ENCODE data around the gene DNAJB7.
"Not testable (repeated sequence)": the region's sequence is repeated elsewhere in the genome, so short reads cannot be mapped to it uniquely, and the experiment has no call there.

The DNAJB7 gene

DNA sequence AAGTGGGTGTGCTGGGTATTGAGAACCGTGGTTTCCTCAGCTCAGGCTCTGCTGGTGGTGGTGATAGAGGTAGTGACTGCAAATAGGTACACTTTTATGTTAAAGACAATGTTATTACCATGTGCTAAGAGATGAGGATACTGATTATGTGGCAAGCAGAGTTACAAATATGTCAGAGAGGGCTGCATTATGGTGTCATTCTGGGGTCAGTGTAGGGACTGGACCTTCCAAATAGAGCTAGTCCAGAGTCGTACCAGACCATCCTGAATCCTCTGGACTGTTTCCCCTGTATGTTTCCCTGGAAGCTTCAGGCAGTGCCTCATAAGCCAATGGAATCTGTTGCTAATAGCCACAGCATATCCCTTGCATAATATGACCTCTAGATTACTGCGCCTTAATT lies at the start of gene DNAJB7:
Gene DNAJB7 (minus strand): TSS at position 101 of the 400 bp plus-strand sequence. CDS start 119 bp downstream, outside the sequence.
- no peak for DNase-seq
- H3K9me3 Mint-ChIP-seq: no peaks in the 10 kb centered on the region
- no peak within 1 kb of the TSS for H3K27ac Mint-ChIP-seq
- H3K36me3 Mint-ChIP-seq: peaks cover 9% of the 10 kb centered on the region
- H3K4me3 Mint-ChIP-seq: no peak within 1 kb of the TSS
- peaks cover 30% of the 10 kb centered on the region for H3K4me1 Mint-ChIP-seq
- H3K27me3 Mint-ChIP-seq: no peaks in the 10 kb centered on the region
- CTCF ChIA-PET: no interaction called here

DNA sequence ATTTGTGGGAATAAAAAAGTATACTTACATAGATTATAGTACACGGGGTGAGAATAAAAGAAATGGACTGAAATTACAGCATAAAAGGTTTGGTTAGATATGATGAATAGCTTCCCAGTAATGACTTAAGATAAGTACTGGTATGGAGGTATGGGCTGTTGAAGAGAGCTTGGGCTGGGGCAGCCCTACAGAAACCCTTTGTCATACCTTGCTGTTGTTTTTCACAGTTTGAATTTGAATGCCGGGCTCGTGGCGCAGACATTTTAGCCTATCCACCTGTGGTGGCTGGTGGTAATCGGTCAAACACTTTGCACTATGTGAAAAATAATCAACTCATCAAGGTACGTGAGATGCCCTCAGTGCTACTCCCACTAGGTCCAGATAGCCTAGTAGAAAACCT lies 47.0 kb upstream of the DNAJB7 start:
- no peaks in the 10 kb centered on the region for H3K27me3 Mint-ChIP-seq
- CTCF ChIA-PET: interaction anchor here (2.1 kb wide), 1 partner anchor 10 kb away, joined by 8 read pairs; no protein-coding TSS in a partner anchor
- no peak overlapping the region for H3K27ac Mint-ChIP-seq
- no peak for DNase-seq
- H3K4me3 Mint-ChIP-seq: no peak overlapping the region
- H3K4me1 Mint-ChIP-seq: no peaks in the 10 kb centered on the region
- no peaks in the 10 kb centered on the region for H3K9me3 Mint-ChIP-seq
- peaks cover 4% of the 10 kb centered on the region for H3K36me3 Mint-ChIP-seq

DNA sequence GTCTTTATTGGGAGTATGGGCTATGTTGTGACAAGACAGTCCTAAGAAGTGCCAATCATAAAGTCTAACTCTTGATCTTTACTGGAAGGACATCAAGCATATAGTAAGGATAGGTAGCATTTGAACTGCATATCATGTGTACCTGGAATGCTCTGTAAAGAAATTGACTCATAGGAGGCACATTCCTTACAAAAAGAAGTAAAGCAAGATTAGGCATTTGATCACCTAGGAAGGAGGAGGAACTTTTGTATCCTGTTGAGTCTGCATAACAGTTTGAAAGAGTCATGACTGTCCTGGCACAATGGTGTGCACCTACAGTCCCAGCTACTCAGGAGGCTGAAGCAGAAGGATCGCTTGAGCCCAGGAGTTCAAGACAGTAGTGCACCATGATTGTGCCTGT lies 42.2 kb upstream of the DNAJB7 start:
- CTCF ChIA-PET: interaction anchor here (1.2 to 1.4 kb wide), 2 partner anchors 10 to 467 kb away, joined by 3 to 6 read pairs; no protein-coding TSS in a partner anchor
- Mint-ChIP-seq H3K36me3 (peaks cover 2% of the 10 kb centered on the region), H3K4me1 (peaks cover 2% of the 10 kb centered on the region), H3K27ac (no peak overlapping the region), H3K9me3 (no peaks in the 10 kb centered on the region), H3K4me3 (no peak overlapping the region), H3K27me3 (no peaks in the 10 kb centered on the region)
- no peak for DNase-seq

- H3K27me3 Mint-ChIP-seq: no peaks in the 10 kb centered on the region
- H3K4me1 Mint-ChIP-seq: peaks cover 8% of the 10 kb centered on the region
- H3K27ac Mint-ChIP-seq: no peak overlapping the region
- H3K4me3 Mint-ChIP-seq: no peak overlapping the region
- no peaks in the 10 kb centered on the region for H3K9me3 Mint-ChIP-seq
- no peaks in the 10 kb centered on the region for H3K36me3 Mint-ChIP-seq
- CTCF ChIA-PET: interaction anchor here (0.6 to 2.9 kb wide), 28 partner anchors 9 to 551 kb away, joined by 3 to 47 read pairs (median 4); partner anchors contain the start of gene XPNPEP3
- DNase-seq: peak; percentile 23
Observed at GRCh38 chr22:40898850-40899357, 37.0 kb upstream of the DNAJB7 start.

DNA sequence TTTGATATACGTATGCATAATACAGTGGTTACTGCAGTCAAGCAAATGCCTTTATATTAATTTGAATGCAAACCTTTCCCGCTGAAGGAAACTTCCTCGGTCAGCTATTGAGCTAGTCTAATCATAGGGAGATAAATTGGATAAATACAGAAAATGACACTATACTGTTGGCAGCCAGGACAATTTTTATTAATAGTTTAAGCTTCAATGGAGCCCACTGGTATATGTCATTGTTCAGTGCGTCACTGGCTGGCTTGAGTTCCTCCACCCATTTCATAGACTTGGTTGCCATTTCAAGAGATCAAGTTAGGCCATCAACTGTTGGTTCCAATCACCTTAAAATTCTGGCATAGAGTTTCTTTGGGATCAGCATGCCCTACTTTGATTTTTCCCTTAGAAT lies 32.5 kb upstream of the DNAJB7 start:
- H3K9me3 Mint-ChIP-seq: no peaks in the 10 kb centered on the region
- H3K4me1 Mint-ChIP-seq: peaks cover 9% of the 10 kb centered on the region
- no peak overlapping the region for H3K27ac Mint-ChIP-seq
- peaks cover under 1% of the 10 kb centered on the region for H3K36me3 Mint-ChIP-seq
- DNase-seq: no peak
- H3K27me3 Mint-ChIP-seq: no peaks in the 10 kb centered on the region
- CTCF ChIA-PET: no interaction called here
- no peak overlapping the region for H3K4me3 Mint-ChIP-seq

- no peaks in the 10 kb centered on the region for H3K9me3 Mint-ChIP-seq
- H3K36me3 Mint-ChIP-seq: peaks cover 17% of the 10 kb centered on the region
- H3K27ac Mint-ChIP-seq: no peak overlapping the region
- H3K4me1 Mint-ChIP-seq: peaks cover 8% of the 10 kb centered on the region
- no peaks in the 10 kb centered on the region for H3K27me3 Mint-ChIP-seq
- CTCF ChIA-PET: no interaction called here
- DNase-seq: no peak
- H3K4me3 Mint-ChIP-seq: no peak overlapping the region
Observed at GRCh38 chr22:40890881-40891280, 29.0 kb upstream of the DNAJB7 start.

- peaks cover 8% of the 10 kb centered on the region for H3K4me1 Mint-ChIP-seq
- H3K36me3 Mint-ChIP-seq: peaks cover 17% of the 10 kb centered on the region
- H3K4me3 Mint-ChIP-seq: no peak overlapping the region
- no peak for DNase-seq
- H3K9me3 Mint-ChIP-seq: no peaks in the 10 kb centered on the region
- H3K27ac Mint-ChIP-seq: peak overlapping the region; percentile 39
- no peaks in the 10 kb centered on the region for H3K27me3 Mint-ChIP-seq
- CTCF ChIA-PET: no interaction called here
Observed at GRCh38 chr22:40889116-40889515, 27.2 kb upstream of the DNAJB7 start.

- Mint-ChIP-seq H3K4me3 (no peak overlapping the region), H3K27ac (no peak overlapping the region), H3K36me3 (peaks cover 2% of the 10 kb centered on the region), H3K27me3 (no peaks in the 10 kb centered on the region), H3K9me3 (no peaks in the 10 kb centered on the region), H3K4me1 (no peaks in the 10 kb centered on the region)
- CTCF ChIA-PET: no interaction called here
- no peak for DNase-seq
Observed at GRCh38 chr22:40878922-40879321, 17.0 kb upstream of the DNAJB7 start.

DNA sequence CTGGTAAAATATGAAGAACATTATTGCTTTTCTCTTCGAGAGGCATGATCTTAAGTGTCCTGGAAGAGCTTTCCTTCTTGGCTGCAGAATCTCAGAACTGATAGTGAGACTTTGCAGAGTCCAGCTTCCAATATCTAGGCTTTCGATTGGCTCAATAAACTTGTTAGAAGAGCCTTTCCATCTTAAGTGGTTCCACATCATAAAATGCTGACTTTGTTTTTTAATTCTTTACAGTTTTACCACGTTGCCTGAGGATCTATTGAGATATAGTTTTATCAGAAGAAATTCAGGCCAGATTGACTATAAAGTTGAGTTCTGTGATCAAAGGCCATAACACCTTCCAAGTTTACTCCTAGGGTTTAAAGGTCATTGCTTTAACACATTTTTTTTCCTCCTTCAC lies 15.6 kb upstream of the DNAJB7 start:
- H3K27me3 Mint-ChIP-seq: no peaks in the 10 kb centered on the region
- no peaks in the 10 kb centered on the region for H3K9me3 Mint-ChIP-seq
- no peak overlapping the region for H3K27ac Mint-ChIP-seq
- CTCF ChIA-PET: interaction anchor here (1.5 kb wide), 1 partner anchor 11 kb away, joined by 4 read pairs; no protein-coding TSS in a partner anchor
- no peak overlapping the region for H3K4me3 Mint-ChIP-seq
- H3K36me3 Mint-ChIP-seq: no peaks in the 10 kb centered on the region
- no peaks in the 10 kb centered on the region for H3K4me1 Mint-ChIP-seq
- no peak for DNase-seq

- Mint-ChIP-seq H3K36me3 (no peaks in the 10 kb centered on the region), H3K4me1 (no peaks in the 10 kb centered on the region), H3K27ac (no peak overlapping the region), H3K9me3 (no peaks in the 10 kb centered on the region), H3K4me3 (no peak overlapping the region), H3K27me3 (no peaks in the 10 kb centered on the region)
- CTCF ChIA-PET: interaction anchor here (1.1 to 1.5 kb wide), 2 partner anchors 10 to 46 kb away, joined by 4 read pairs; no protein-coding TSS in a partner anchor
- no peak for DNase-seq
Observed at GRCh38 chr22:40876907-40877306, 15.0 kb upstream of the DNAJB7 start.

- no peak overlapping the region for H3K27ac Mint-ChIP-seq
- H3K36me3 Mint-ChIP-seq: peaks cover 4% of the 10 kb centered on the region
- no peaks in the 10 kb centered on the region for H3K27me3 Mint-ChIP-seq
Observed at GRCh38 chr22:40875111-40875510, 13.2 kb upstream of the DNAJB7 start.

GRCh38 chr22:40874016-40874415 lies 12.1 kb upstream of the DNAJB7 start:
- Mint-ChIP-seq H3K27me3 (no peaks in the 10 kb centered on the region), H3K4me1 (no peaks in the 10 kb centered on the region), H3K4me3 (no peak overlapping the region), H3K36me3 (peaks cover 4% of the 10 kb centered on the region), H3K9me3 (no peaks in the 10 kb centered on the region), H3K27ac (no peak overlapping the region)
- CTCF ChIA-PET: interaction anchor here (0.7 to 1.2 kb wide), 2 partner anchors 8 to 191 kb away, joined by 4 read pairs; no protein-coding TSS in a partner anchor
- no peak for DNase-seq

More at GRCh38 chr22:40875111-40875510, 13.2 kb upstream of the DNAJB7 start:
- CTCF ChIA-PET: no interaction called here
- no peak for DNase-seq
- Mint-ChIP-seq H3K4me1 (no peaks in the 10 kb centered on the region), H3K4me3 (no peak overlapping the region), H3K9me3 (no peaks in the 10 kb centered on the region)

DNA sequence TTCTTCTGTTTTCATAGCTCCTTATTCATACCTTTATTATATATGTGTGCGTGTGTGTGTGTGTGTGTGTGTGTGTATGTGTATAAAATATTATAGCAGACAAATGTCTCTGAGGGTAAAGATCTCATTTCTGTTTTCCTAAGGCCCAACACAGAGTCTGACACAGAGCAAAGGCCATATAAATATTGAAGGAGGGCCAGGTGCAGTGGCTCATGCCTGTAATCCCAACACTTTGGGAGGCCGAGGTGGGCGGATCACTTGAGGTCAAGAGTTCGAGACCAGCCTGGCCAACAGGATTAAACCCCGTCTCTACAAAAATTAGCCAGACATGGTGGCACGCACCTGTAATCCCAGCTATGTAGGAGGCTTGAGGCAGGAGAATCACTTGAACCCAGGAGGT lies 6.5 kb upstream of the DNAJB7 start:
- not testable (repeated sequence) for H3K4me3 Mint-ChIP-seq, H3K27me3 Mint-ChIP-seq, H3K36me3 Mint-ChIP-seq, H3K9me3 Mint-ChIP-seq, H3K4me1 Mint-ChIP-seq, DNase-seq, H3K27ac Mint-ChIP-seq
- CTCF ChIA-PET: interaction anchor here (0.6 kb wide), 1 partner anchor 12 kb away, joined by 4 read pairs; no protein-coding TSS in a partner anchor

DNA sequence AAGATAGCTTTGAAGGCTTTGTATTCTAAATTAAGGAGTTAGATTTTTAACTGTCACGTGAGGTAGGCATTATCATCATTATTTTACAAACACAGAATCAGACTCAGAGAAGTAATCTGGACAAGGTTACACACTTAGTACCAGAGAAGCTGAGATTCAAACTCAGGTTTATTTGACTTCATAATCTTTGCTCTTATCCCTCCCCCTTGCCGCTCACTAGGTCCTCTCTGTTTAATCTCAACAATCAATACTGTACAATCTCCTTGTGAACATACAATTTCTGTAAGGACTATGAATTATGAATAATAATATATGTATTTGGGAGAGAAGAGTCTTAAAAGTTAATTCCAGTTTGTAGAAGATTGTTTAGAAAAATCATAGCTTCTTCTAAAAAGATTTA lies 5.2 kb upstream of the DNAJB7 start:
- Mint-ChIP-seq H3K36me3 (peaks cover 4% of the 10 kb centered on the region), H3K27ac (no peak overlapping the region), H3K27me3 (no peaks in the 10 kb centered on the region), H3K4me3 (no peak overlapping the region), H3K4me1 (peaks cover 7% of the 10 kb centered on the region), H3K9me3 (no peaks in the 10 kb centered on the region)
- CTCF ChIA-PET: interaction anchor here (0.9 to 1.1 kb wide), 2 partner anchors 10 to 32 kb away, joined by 4 to 8 read pairs; no protein-coding TSS in a partner anchor
- no peak for DNase-seq

DNA sequence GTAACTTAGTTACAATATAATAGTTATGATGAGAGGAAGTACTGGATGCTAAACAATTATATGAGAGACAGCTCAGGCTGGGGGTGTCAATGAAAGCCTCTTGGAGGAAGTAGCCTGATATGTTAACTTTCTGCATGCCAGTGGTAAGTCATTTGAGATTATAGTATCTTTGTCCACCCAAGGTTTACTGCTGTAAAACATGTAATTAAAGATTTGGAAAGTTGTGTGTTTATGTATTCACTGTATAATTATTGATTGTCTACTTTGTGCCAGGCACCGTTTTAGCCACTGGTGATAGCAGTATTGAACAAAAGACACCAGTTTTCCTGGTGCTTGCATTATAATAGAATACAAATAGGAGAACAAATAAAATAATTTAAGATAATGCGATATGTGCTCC lies 624 bp upstream of the DNAJB7 start:
- H3K27me3 Mint-ChIP-seq: no peaks in the 10 kb centered on the region
- no peak overlapping the region for H3K4me3 Mint-ChIP-seq
- DNase-seq: no peak
- no peak overlapping the region for H3K27ac Mint-ChIP-seq
- CTCF ChIA-PET: no interaction called here
- H3K36me3 Mint-ChIP-seq: peaks cover 9% of the 10 kb centered on the region
- H3K4me1 Mint-ChIP-seq: peaks cover 26% of the 10 kb centered on the region
- H3K9me3 Mint-ChIP-seq: no peaks in the 10 kb centered on the region

Data from activated naive CD4-positive, alpha-beta T cell treated with anti-CD3 and anti-CD28 coated beads, Interleukin-2, amount 10 ng/mL, durations not matched to agents 7 days and 5 days (primary cell).